Endothelial cell (in vitro differentiated cells): ENCODE measurements around the gene PRR15L. TPM values are rescaled to one million over a fixed set of nuclear protein-coding genes. Genes with fewer than 3 reads are reported as not detected.

Source experiments
- DNase-seq: peaks from one replicate; pipeline ENCODE4 v3.0.0; 2021; ENCODE audit warnings: low spot score
- H3K27ac Mint-ChIP-seq: one replicate; pipeline ENCODE4 v1.8.0; 2021; ENCODE audit warnings: mixed read lengths, inconsistent platforms; ENCODE audit not compliant: unreplicated experiment
- H3K27me3 Mint-ChIP-seq: one replicate; pipeline ENCODE4 v1.8.0; 2021; ENCODE audit warnings: mild to moderate bottlenecking, moderate library complexity, mixed read lengths, inconsistent platforms; ENCODE audit not compliant: unreplicated experiment
- H3K36me3 Mint-ChIP-seq: one replicate; pipeline ENCODE4 v1.8.0; 2021; ENCODE audit warnings: mild to moderate bottlenecking, low read depth, mixed read lengths, inconsistent platforms; ENCODE audit not compliant: unreplicated experiment
- H3K4me1 Mint-ChIP-seq: one replicate; pipeline ENCODE4 v1.8.0; 2021; ENCODE audit warnings: mild to moderate bottlenecking, mixed read lengths, inconsistent platforms; ENCODE audit not compliant: unreplicated experiment
- H3K4me3 Mint-ChIP-seq: one replicate; pipeline ENCODE4 v1.8.0; 2021; ENCODE audit warnings: mild to moderate bottlenecking, mixed read lengths, inconsistent platforms; ENCODE audit not compliant: unreplicated experiment
- H3K9me3 Mint-ChIP-seq: one replicate; pipeline ENCODE4 v1.8.0; 2021; ENCODE audit warnings: mixed read lengths, inconsistent platforms; ENCODE audit not compliant: unreplicated experiment
- CTCF ChIP-seq: fragments of 200-600 bp; sonication (generic); IDR thresholded peaks from one replicate; pipeline ENCODE4 v1.5.0; 2021; ENCODE audit warnings: antibody characterized with exemption; ENCODE audit not compliant: unreplicated experiment
- total RNA-seq: library from RNA; stranded (reverse); fragmentation: NEBNext Ultra II Directional; extraction: Animal tissue kit (Norgen Biotek cat#: 25700); gene quantifications from one replicate; pipeline ENCODE4 v1.2.1, GENCODE V29; 2021; ENCODE audit not compliant: unreplicated experiment

The PRR15L gene
- total RNA-seq, 1 donor from 2014 or later, result not detected

GRCh38 chr17:47962901-47963300 is 5.2 kb upstream of the PRR15L start:
- H3K4me1 Mint-ChIP-seq, result no peaks in the 10 kb centered on the region
- DNase-seq, result no peak
- H3K4me3 Mint-ChIP-seq, result no peak overlapping the region
- peaks cover 6% of the 10 kb centered on the region for H3K36me3 Mint-ChIP-seq
- no peaks in the 10 kb centered on the region for H3K9me3 Mint-ChIP-seq
- no peak for TF ChIP-seq CTCF
- H3K27ac Mint-ChIP-seq, result no peak overlapping the region
- peaks cover 10% of the 10 kb centered on the region for H3K27me3 Mint-ChIP-seq

- Mint-ChIP-seq H3K36me3 (peaks cover 6% of the 10 kb centered on the region), H3K9me3 (no peaks in the 10 kb centered on the region), H3K27me3 (peaks cover 10% of the 10 kb centered on the region), H3K4me3 (no peak overlapping the region), H3K27ac (no peak overlapping the region), H3K4me1 (no peaks in the 10 kb centered on the region)
- TF ChIP-seq CTCF, result no peak
- no peak for DNase-seq
These were observed 3.7 kb upstream of the PRR15L start for GRCh38 chr17:47961406-47961805.

GRCh38 chr17:47959825-47960655 is 2.4 kb upstream of the PRR15L start:
- no peaks in the 10 kb centered on the region for H3K4me1 Mint-ChIP-seq
- no peaks in the 10 kb centered on the region for H3K9me3 Mint-ChIP-seq
- peaks cover 3% of the 10 kb centered on the region for H3K36me3 Mint-ChIP-seq
- DNase-seq, result no peak
- TF ChIP-seq CTCF, result no peak
- no peak overlapping the region for H3K4me3 Mint-ChIP-seq
- H3K27me3 Mint-ChIP-seq, result peaks cover 6% of the 10 kb centered on the region
- H3K27ac Mint-ChIP-seq, result no peak overlapping the region

GRCh38 chr17:47956791-47957590 is 692 bp downstream of the PRR15L start:
- Mint-ChIP-seq H3K27me3 (peaks cover 6% of the 10 kb centered on the region), H3K9me3 (no peaks in the 10 kb centered on the region), H3K27ac (no peak overlapping the region), H3K4me1 (no peaks in the 10 kb centered on the region), H3K4me3 (no peak overlapping the region), H3K36me3 (peaks cover 3% of the 10 kb centered on the region)
- TF ChIP-seq CTCF, result no peak
- no peak for DNase-seq
